PC-3 (cell line): Measurements from ENCODE around the gene GPR25. TPM values are rescaled to one million over a fixed set of nuclear protein-coding genes. Genes with fewer than 3 reads are reported as not detected.

ENCODE experiments used
- ATAC-seq: fragments of 200-7000 bp; cut with Tn5 transposase; 2 replicates; pipeline ENCODE4 v1.9.1; 2020; ENCODE audit warnings: mild to moderate bottlenecking, moderate library complexity
- BruUV-seq: library from RNA; stranded (reverse); fragments of 400-500 nt; replicated peaks from 2 replicates; lab custom pipeline; 2021; lab: Mats Ljungman, UMichigan
- CTCF ChIA-PET: fragments of 300-600 bp; sonication (Branson Sonifier 250); formaldehyde crosslinking; loops from one replicate; lab custom pipeline; 2022; ENCODE audit warnings: antibody characterized with exemption; lab: Charles Lee
- POLR2A ChIA-PET: fragments of 300-600 bp; sonication (Branson Sonifier 250); formaldehyde crosslinking; loops from one replicate; lab custom pipeline; 2022; ENCODE audit warnings: antibody characterized with exemption; ENCODE audit not compliant: unreplicated experiment; lab: Charles Lee
- DNase-seq: peaks from one replicate; pipeline ENCODE4 v3.0.0-alpha.2; 2015
- H2AFZ ChIP-seq: fragments of 300-600 bp; sonication (generic); 2 replicates; pipeline ENCODE4 v1.6.0; 2016; ENCODE audit warnings: antibody characterized with exemption, low read length
- H3F3A ChIP-seq: fragments of 300-600 bp; sonication (generic); one replicate; pipeline ENCODE4 v1.6.0; 2017; ENCODE audit warnings: antibody characterized with exemption, low read length, control low read depth, mild to moderate bottlenecking; ENCODE audit not compliant: unreplicated experiment
- H3K27ac ChIP-seq: fragments of 300-600 bp; sonication (generic); 2 replicates; pipeline ENCODE4 v1.5.1; 2016; ENCODE audit warnings: mild to moderate bottlenecking, low read length
- H3K27me3 ChIP-seq: fragments of 300-600 bp; sonication (generic); 2 replicates; pipeline ENCODE4 v1.6.1; 2016; ENCODE audit warnings: low read length, mixed read lengths
- H3K36me3 ChIP-seq: fragments of 300-600 bp; sonication (generic); 2 replicates; pipeline ENCODE4 v1.6.1; 2016; ENCODE audit warnings: low read depth, mixed run types, low read length, mixed read lengths
- H3K4me1 ChIP-seq: fragments of 300-600 bp; sonication (generic); 2 replicates; pipeline ENCODE4 v1.5.1; 2016; ENCODE audit warnings: low read length; ENCODE audit not compliant: insufficient read depth
- H3K4me2 ChIP-seq: fragments of 300-600 bp; sonication (generic); 2 replicates; pipeline ENCODE4 v1.6.0; 2016; ENCODE audit warnings: low read length
- H3K4me3 ChIP-seq: fragments of 300-600 bp; sonication (generic); 2 replicates; pipeline ENCODE4 v1.5.1; 2016; ENCODE audit warnings: mild to moderate bottlenecking, low read length, mixed read lengths
- H3K79me2 ChIP-seq: fragments of 300-600 bp; sonication (generic); 2 replicates; pipeline ENCODE4 v1.6.1; 2017; ENCODE audit warnings: low read length, mixed read lengths
- H3K9ac ChIP-seq: fragments of 300-600 bp; sonication (generic); 2 replicates; pipeline ENCODE4 v1.6.0; 2016; ENCODE audit warnings: mild to moderate bottlenecking, low read length
- H3K9me2 ChIP-seq: fragments of 300-600 bp; sonication (generic); replicated peaks from 2 replicates; pipeline ENCODE4 v1.6.1; 2016; ENCODE audit warnings: mixed run types, low read length, mixed read lengths
- H3K9me3 ChIP-seq: fragments of 300-600 bp; sonication (generic); 2 replicates; pipeline ENCODE4 v1.6.1; 2016; ENCODE audit warnings: low read length, mixed read lengths
- H4K20me1 ChIP-seq: fragments of 300-600 bp; sonication (generic); 2 replicates; pipeline ENCODE4 v1.6.1; 2016; ENCODE audit warnings: low read length, mixed read lengths
- EZH2 ChIP-seq: fragments of 300-600 bp; sonication (generic); IDR thresholded peaks from one replicate; pipeline ENCODE4 v1.6.1; 2017; ENCODE audit warnings: antibody characterized with exemption, mild to moderate bottlenecking, low read length; ENCODE audit not compliant: unreplicated experiment
- EZH2phosphoT487 ChIP-seq: fragments of 300-600 bp; sonication (generic); IDR thresholded peaks from 2 replicates; pipeline ENCODE4 v1.6.1; 2018; ENCODE audit warnings: mild to moderate bottlenecking, antibody characterized with exemption, low read length, borderline replicate concordance
- intact Hi-C: fragments of 100-400 bp; cut with micrococcal nuclease; formaldehyde crosslinking; loops from 2 replicates; pipeline ENCODE4 v1.9.0; 2023
- total RNA-seq: library from RNA; depleted of rRNA; stranded (reverse); fragments of >200 nt; gene quantifications from 2 replicates; pipeline ENCODE4 v1.2.3, GENCODE V29; 2014
- TF ChIP-seq, protein P1 (sequence below): fragments of 300-600 bp; sonication (generic); conservative IDR thresholded peaks from 2 replicates; pipeline ENCODE4 v1.5.1; 2017; ENCODE audit warnings: antibody characterized with exemption, low read depth, mild to moderate bottlenecking, low read length

GPR25 gene
- total RNA-seq, 1 experiment from 2014 or later: not detected

DNA sequence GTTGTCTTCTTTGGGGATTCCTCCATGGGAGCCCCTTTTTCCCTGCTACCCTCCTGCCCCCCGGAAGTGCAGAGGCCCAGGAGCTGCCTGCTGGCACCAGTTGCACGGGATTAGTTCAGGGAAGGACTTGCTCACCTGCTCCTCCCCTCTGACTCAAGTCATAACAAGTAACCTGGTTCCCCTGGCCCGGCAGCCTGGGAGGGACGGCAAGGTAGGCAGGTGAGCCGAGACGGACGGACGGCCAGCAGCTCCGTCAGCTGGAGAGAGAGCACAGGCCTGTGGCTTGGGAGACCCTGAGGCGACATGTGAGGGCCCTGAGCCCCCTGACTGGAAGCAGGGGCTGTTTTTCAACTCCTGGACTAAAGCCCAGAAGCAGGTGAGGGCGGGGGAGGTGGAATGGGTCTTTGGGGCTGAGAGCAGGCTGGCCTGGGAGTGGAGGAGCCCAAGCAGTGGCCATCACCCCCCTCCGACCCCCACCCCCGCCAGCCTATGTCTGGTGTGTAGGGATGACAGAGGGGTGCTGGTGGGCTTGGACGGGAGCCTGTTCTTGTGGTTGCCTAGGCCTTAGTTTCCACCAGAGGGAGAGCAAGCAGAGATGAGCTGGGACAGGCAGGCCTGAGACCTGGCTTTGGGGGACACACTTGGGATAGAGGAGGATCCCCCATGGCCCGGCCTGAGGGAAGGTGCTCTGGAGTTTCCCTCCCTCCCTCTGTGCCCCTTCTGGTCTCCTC lies 22.1 kb downstream of the GPR25 start, which contains the start of gene INAVA:
Gene INAVA, plus strand, starts transcription at position 189 of the 731 bp plus-strand sequence. CDS start 3,501 bp downstream, outside the sequence.
- BruUV-seq: TSS peak; percentile 35
- peak within 1 kb of the TSS; percentile 86 for H3K4me2 ChIP-seq
- H3K36me3 ChIP-seq: peaks cover 17% of the 10 kb centered on the region
- H3K4me3 ChIP-seq: peak within 1 kb of the TSS; percentile 67
- H3K9ac ChIP-seq: peak within 1 kb of the TSS; percentile 62
- no peaks in the 10 kb centered on the region for H3K9me3 ChIP-seq
- ChIA-PET POLR2A (interaction anchor here (0.6 to 1.3 kb wide), 2 partner anchors 53 to 225 kb away, joined by 4 to 5 read pairs; partner anchors contain the start of gene DDX59), CTCF (interaction anchor here (0.5 to 0.6 kb wide), 2 partner anchors 126 to 546 kb away, joined by 4 to 5 read pairs; no protein-coding TSS in a partner anchor)
- peaks cover 13% of the 10 kb centered on the region for H3F3A ChIP-seq
- peak within 1 kb of the TSS; percentile 74 for H3K27ac ChIP-seq
- ATAC-seq (peak; percentile 11), DNase-seq (peak; percentile 99)
- no peaks in the 10 kb centered on the region for H3K9me2 ChIP-seq
- H4K20me1 ChIP-seq: peaks cover 11% of the 10 kb centered on the region
- TF ChIP-seq EZH2 (no peak), EZH2phosphoT487 (no peak)
- TF ChIP-seq, protein P1, sequence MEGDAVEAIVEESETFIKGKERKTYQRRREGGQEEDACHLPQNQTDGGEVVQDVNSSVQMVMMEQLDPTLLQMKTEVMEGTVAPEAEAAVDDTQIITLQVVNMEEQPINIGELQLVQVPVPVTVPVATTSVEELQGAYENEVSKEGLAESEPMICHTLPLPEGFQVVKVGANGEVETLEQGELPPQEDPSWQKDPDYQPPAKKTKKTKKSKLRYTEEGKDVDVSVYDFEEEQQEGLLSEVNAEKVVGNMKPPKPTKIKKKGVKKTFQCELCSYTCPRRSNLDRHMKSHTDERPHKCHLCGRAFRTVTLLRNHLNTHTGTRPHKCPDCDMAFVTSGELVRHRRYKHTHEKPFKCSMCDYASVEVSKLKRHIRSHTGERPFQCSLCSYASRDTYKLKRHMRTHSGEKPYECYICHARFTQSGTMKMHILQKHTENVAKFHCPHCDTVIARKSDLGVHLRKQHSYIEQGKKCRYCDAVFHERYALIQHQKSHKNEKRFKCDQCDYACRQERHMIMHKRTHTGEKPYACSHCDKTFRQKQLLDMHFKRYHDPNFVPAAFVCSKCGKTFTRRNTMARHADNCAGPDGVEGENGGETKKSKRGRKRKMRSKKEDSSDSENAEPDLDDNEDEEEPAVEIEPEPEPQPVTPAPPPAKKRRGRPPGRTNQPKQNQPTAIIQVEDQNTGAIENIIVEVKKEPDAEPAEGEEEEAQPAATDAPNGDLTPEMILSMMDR: peak; percentile 48; the same call in 1 of the 2 replicates
- peaks cover 82% of the 10 kb centered on the region for H3K79me2 ChIP-seq
- peaks cover 73% of the 10 kb centered on the region for H3K4me1 ChIP-seq
- peak within 1 kb of the TSS; percentile 54 for H2AFZ ChIP-seq
- intact Hi-C loops: loop anchor here (5.0 kb wide), 1 partner anchor 217 kb away; the partner anchor contains the start of gene CACNA1S
- H3K27me3 ChIP-seq: no peaks in the 10 kb centered on the region

DNA sequence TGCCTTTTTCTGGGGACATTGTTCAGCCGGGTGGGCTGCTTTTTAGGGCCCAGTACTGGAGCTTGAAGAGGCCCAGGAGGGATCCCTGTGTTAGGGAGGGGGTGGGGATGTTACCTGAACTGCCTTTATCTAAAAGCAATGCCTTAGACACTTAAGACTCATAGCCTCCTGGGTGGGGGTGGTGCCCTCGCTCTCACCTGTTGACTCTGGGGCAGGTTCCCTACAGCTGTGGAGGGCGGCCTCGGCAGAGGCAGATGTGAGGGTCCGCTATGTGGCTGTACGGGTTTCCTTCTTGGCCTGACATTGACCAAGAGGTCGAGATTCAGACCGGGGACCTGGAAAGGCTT lies 22.6 kb downstream of the GPR25 start:
- no peak for ATAC-seq
- intact Hi-C loops: no loop called here

More for the DNA sequence above, 22.6 kb downstream of the GPR25 start:
- peak; percentile 62 for DNase-seq
- Histone ChIP-seq H3K79me2 (peaks cover 82% of the 10 kb centered on the region), H3K9me3 (no peaks in the 10 kb centered on the region), H3K27ac (peak overlapping the region; percentile 74), H3F3A (peaks cover 13% of the 10 kb centered on the region), H3K4me1 (peaks cover 71% of the 10 kb centered on the region), H3K27me3 (no peaks in the 10 kb centered on the region), H3K4me3 (peak overlapping the region; percentile 67), H3K36me3 (peaks cover 23% of the 10 kb centered on the region), H2AFZ (no peak overlapping the region), H3K9me2 (no peaks in the 10 kb centered on the region), H3K4me2 (peak overlapping the region; percentile 86), H4K20me1 (peaks cover 11% of the 10 kb centered on the region), H3K9ac (peak overlapping the region; percentile 62)
- no TSS peak for BruUV-seq
- ChIA-PET POLR2A (interaction anchor here (0.6 to 1.3 kb wide), 2 partner anchors 54 to 225 kb away, joined by 4 to 5 read pairs; partner anchors contain the start of gene DDX59), CTCF (interaction anchor here (0.5 kb wide), 1 partner anchor 547 kb away, joined by 4 read pairs; no protein-coding TSS in a partner anchor)
- TF ChIP-seq EZH2phosphoT487 (no peak), EZH2 (no peak)
- TF ChIP-seq, protein P1: no peak
